Effector memory CD4-positive, alpha-beta T cell (primary cell): Measurements from ENCODE around the gene RHBDD1.

Experiments
- DNase-seq, 3 donors: peaks; one replicate each; pipeline ENCODE4 v3.0.0-alpha.2; 2020
- H3K27ac ChIP-seq: 2 replicates; pipeline ENCODE4 v1.7.0; 2013; ENCODE audit warnings: mild to moderate bottlenecking, low read length, moderate library complexity; ENCODE audit not compliant: insufficient read depth, poor library complexity, severe bottlenecking
- H3K27me3 ChIP-seq: replicated peaks from 2 replicates; pipeline ENCODE4 v1.7.0; 2013; ENCODE audit warnings: mild to moderate bottlenecking, low read length; ENCODE audit not compliant: insufficient read depth, control insufficient read depth, poor library complexity, severe bottlenecking
- H3K36me3 ChIP-seq: 2 replicates; pipeline ENCODE4 v1.7.0; 2013; ENCODE audit warnings: mild to moderate bottlenecking, low read length, moderate library complexity; ENCODE audit not compliant: control insufficient read depth, insufficient read depth
- H3K4me1 ChIP-seq: 2 replicates; pipeline ENCODE4 v1.7.0; 2013; ENCODE audit warnings: low read length, mild to moderate bottlenecking; ENCODE audit not compliant: control insufficient read depth, insufficient read depth, poor library complexity, severe bottlenecking
- H3K4me3 ChIP-seq: 2 replicates; pipeline ENCODE4 v1.7.0; 2013; ENCODE audit warnings: low read length, low read depth, mild to moderate bottlenecking; ENCODE audit not compliant: insufficient read depth, poor library complexity, severe bottlenecking
- H3K9me3 ChIP-seq: 2 replicates; pipeline ENCODE4 v1.7.0; 2013; ENCODE audit warnings: mild to moderate bottlenecking, low read length, moderate library complexity; ENCODE audit not compliant: control insufficient read depth

The RHBDD1 gene

GRCh38 chr2:226883296-226883795, 47.5 kb downstream of the RHBDD1 start:
- Histone ChIP-seq H3K27me3 (no peaks in the 10 kb centered on the region), H3K36me3 (peaks cover 4% of the 10 kb centered on the region), H3K27ac (no peak overlapping the region), H3K4me1 (no peaks in the 10 kb centered on the region), H3K4me3 (no peak overlapping the region), H3K9me3 (no peaks in the 10 kb centered on the region)
- DNase-seq = no peak

GRCh38 chr2:226884166-226884565, 48.3 kb downstream of the RHBDD1 start:
- peaks cover 4% of the 10 kb centered on the region for H3K36me3 ChIP-seq
- H3K4me3 ChIP-seq = no peak overlapping the region
- DNase-seq = no peak
- no peaks in the 10 kb centered on the region for H3K4me1 ChIP-seq
- no peaks in the 10 kb centered on the region for H3K9me3 ChIP-seq
- H3K27me3 ChIP-seq = no peaks in the 10 kb centered on the region
- H3K27ac ChIP-seq = no peak overlapping the region

GRCh38 chr2:226885769-226886435, 50.0 kb downstream of the RHBDD1 start:
- Histone ChIP-seq H3K9me3 (no peaks in the 10 kb centered on the region), H3K27me3 (no peaks in the 10 kb centered on the region), H3K27ac (no peak overlapping the region), H3K36me3 (no peaks in the 10 kb centered on the region), H3K4me1 (no peaks in the 10 kb centered on the region), H3K4me3 (no peak overlapping the region)
- DNase-seq = no peak

- H3K9me3 ChIP-seq = no peaks in the 10 kb centered on the region
- DNase-seq = no peak
- H3K36me3 ChIP-seq = no peaks in the 10 kb centered on the region
- no peak overlapping the region for H3K27ac ChIP-seq
- no peaks in the 10 kb centered on the region for H3K27me3 ChIP-seq
- H3K4me1 ChIP-seq = no peaks in the 10 kb centered on the region
- no peak overlapping the region for H3K4me3 ChIP-seq
Observed at GRCh38 chr2:226887940-226888339, 52.1 kb downstream of the RHBDD1 start.

- H3K36me3 ChIP-seq = no peaks in the 10 kb centered on the region
- DNase-seq = no peak
- H3K4me3 ChIP-seq = no peak overlapping the region
- H3K27me3 ChIP-seq = no peaks in the 10 kb centered on the region
- no peaks in the 10 kb centered on the region for H3K4me1 ChIP-seq
- no peaks in the 10 kb centered on the region for H3K9me3 ChIP-seq
- no peak overlapping the region for H3K27ac ChIP-seq
Observed at GRCh38 chr2:226888378-226888965, 52.6 kb downstream of the RHBDD1 start.

- no peak overlapping the region for H3K4me3 ChIP-seq
- DNase-seq = no peak
- H3K9me3 ChIP-seq = no peaks in the 10 kb centered on the region
- H3K36me3 ChIP-seq = no peaks in the 10 kb centered on the region
- H3K4me1 ChIP-seq = no peaks in the 10 kb centered on the region
- H3K27me3 ChIP-seq = no peaks in the 10 kb centered on the region
- no peak overlapping the region for H3K27ac ChIP-seq
Observed at GRCh38 chr2:226888971-226889370, 53.1 kb downstream of the RHBDD1 start.

GRCh38 chr2:226890286-226890685, 54.4 kb downstream of the RHBDD1 start:
- no peak for DNase-seq
- no peak overlapping the region for H3K27ac ChIP-seq
- no peaks in the 10 kb centered on the region for H3K36me3 ChIP-seq
- no peaks in the 10 kb centered on the region for H3K27me3 ChIP-seq
- H3K4me3 ChIP-seq = no peak overlapping the region
- H3K9me3 ChIP-seq = no peaks in the 10 kb centered on the region
- no peaks in the 10 kb centered on the region for H3K4me1 ChIP-seq

GRCh38 chr2:226891780-226892590, 56.1 kb downstream of the RHBDD1 start:
- Histone ChIP-seq H3K27ac (no peak overlapping the region), H3K4me1 (no peaks in the 10 kb centered on the region), H3K9me3 (no peaks in the 10 kb centered on the region), H3K36me3 (no peaks in the 10 kb centered on the region), H3K4me3 (no peak overlapping the region), H3K27me3 (no peaks in the 10 kb centered on the region)
- no peak for DNase-seq

- Histone ChIP-seq H3K4me1 (no peaks in the 10 kb centered on the region), H3K27ac (no peak overlapping the region), H3K9me3 (no peaks in the 10 kb centered on the region), H3K36me3 (no peaks in the 10 kb centered on the region), H3K27me3 (no peaks in the 10 kb centered on the region), H3K4me3 (no peak overlapping the region)
- DNase-seq = no peak
Observed at GRCh38 chr2:226892729-226893128, 56.9 kb downstream of the RHBDD1 start.

- no peaks in the 10 kb centered on the region for H3K4me1 ChIP-seq
- H3K9me3 ChIP-seq = no peaks in the 10 kb centered on the region
- no peak overlapping the region for H3K27ac ChIP-seq
- H3K27me3 ChIP-seq = no peaks in the 10 kb centered on the region
- no peaks in the 10 kb centered on the region for H3K36me3 ChIP-seq
- no peak for DNase-seq
- no peak overlapping the region for H3K4me3 ChIP-seq
Observed at GRCh38 chr2:226893216-226893615, 57.4 kb downstream of the RHBDD1 start.
